ENCODE data around the gene HES6.

DNA sequence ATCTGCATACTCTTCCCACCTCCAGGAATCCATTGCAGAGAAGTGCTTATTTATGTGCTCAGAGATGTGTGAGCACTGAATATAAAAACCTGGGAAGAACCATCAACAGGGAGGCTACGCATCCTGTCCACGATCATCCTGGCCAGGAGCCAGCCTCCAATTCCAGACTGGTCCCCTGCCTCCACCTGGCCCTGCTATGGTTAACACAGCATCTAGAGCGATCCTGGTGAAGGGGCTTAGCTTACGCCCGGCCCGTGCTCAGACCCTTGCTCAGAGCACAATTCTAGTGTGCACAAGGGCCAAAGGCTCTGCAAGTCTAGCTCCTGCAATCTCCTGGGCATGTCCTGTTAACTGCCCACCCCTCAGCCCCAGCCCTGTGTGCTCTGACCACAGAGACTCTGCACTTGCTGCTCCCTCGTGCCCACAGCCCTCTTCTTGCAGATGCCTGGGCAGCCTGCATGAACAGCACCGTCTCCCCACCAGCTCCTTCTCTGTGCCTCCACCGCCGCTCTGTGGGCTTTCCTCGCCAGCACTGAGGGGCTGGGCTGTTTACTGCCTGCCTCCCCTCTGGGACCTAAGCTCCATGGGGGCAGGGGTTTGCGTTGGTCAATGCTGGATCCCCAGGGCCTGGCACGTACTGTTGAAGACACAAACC is 42.1 kb upstream of the HES6 start:
- TF ChIP-seq, protein P1, sequence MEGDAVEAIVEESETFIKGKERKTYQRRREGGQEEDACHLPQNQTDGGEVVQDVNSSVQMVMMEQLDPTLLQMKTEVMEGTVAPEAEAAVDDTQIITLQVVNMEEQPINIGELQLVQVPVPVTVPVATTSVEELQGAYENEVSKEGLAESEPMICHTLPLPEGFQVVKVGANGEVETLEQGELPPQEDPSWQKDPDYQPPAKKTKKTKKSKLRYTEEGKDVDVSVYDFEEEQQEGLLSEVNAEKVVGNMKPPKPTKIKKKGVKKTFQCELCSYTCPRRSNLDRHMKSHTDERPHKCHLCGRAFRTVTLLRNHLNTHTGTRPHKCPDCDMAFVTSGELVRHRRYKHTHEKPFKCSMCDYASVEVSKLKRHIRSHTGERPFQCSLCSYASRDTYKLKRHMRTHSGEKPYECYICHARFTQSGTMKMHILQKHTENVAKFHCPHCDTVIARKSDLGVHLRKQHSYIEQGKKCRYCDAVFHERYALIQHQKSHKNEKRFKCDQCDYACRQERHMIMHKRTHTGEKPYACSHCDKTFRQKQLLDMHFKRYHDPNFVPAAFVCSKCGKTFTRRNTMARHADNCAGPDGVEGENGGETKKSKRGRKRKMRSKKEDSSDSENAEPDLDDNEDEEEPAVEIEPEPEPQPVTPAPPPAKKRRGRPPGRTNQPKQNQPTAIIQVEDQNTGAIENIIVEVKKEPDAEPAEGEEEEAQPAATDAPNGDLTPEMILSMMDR (IDR thresholded peaks at IDR 0.05 in 4 of 5, conservative IDR thresholded peaks at IDR 0.05 in 1 of 5): no peak
- no peak for TF ChIP-seq POLR2A (IDR thresholded peaks at IDR 0.05)

All from gastrocnemius medialis (tissue), 4 donors.